ENCODE results near the gene PHC2. TPM values are rescaled to one million over a fixed set of nuclear protein-coding genes. Genes with fewer than 3 reads are reported as not detected.
A peak's percentile ranks its signal among the peaks of the same experiment; 100 is the strongest.

The PHC2 gene
- total RNA-seq, 2 donors from 2014 or later = 15.4 to 34.5 TPM

DNA sequence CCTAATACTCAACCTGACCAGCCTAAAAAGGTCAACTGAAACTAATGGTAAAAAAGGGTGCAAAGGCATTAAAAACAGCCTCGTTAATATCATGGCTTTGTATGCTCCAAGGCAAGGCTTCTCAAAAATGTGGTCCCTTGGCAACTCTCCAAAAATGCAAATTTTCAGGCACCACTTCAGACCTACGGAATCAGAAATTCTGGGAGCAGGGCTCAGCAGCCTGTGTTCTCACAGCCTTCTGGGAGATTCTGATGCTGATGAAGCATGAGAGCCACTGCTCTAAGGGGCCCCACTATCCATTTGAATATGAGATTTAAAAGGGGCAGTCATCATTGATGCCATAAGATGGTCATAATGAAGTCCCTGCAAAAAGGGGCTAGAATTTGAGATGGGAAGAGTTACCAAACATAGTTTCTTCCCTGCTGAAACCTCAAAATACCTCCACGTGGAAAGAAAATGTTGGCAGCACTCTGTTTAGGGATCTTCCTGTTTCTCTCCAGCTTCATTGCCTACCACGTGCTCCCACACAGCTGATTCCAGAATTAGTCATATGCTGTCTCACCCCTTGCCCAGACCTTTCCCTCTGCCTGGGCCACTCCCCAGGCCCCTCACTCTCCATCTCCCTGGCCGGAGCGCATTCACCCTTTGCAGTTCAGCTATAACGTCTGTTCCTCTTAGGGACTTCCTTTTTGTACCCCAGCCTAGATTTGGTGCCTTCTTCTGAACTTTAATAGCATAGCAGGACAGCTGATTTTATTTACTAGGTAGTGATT is 46.7 kb downstream of the PHC2 start:
- ATAC-seq (no peak), DNase-seq (ENCODE audit: low spot score in 2 of 2) (no peak)
- no peaks in the 10 kb centered on the region for H3K9me3 Mint-ChIP-seq
- no peaks in the 10 kb centered on the region for H3K36me3 Mint-ChIP-seq
- no peak overlapping the region for H3K27ac Mint-ChIP-seq

DNA sequence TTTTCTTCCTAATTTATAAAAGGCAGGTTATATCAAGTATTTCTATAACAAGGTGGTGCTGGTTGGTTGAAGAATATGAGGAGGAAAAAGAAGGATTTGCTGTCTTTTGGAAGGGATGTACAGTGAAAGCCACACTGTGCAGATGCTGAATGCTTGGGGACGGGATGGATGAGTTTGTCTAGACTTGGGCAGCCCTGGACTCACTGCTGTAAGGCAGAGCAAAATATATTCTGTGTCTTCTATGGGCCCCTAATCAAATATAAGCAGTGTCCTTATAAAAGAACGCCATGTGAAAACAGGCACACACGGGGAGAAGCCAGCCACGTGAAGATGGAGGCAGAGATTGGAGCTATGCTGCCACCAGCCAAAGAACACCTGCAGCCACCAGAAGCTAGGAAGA is 47.4 kb downstream of the PHC2 start:
- Mint-ChIP-seq H3K36me3 (no peaks in the 10 kb centered on the region), H3K27ac (no peak overlapping the region), H3K9me3 (no peaks in the 10 kb centered on the region)
- ATAC-seq = no peak
- no peak for DNase-seq (ENCODE audit: low spot score in 2 of 2)

DNA sequence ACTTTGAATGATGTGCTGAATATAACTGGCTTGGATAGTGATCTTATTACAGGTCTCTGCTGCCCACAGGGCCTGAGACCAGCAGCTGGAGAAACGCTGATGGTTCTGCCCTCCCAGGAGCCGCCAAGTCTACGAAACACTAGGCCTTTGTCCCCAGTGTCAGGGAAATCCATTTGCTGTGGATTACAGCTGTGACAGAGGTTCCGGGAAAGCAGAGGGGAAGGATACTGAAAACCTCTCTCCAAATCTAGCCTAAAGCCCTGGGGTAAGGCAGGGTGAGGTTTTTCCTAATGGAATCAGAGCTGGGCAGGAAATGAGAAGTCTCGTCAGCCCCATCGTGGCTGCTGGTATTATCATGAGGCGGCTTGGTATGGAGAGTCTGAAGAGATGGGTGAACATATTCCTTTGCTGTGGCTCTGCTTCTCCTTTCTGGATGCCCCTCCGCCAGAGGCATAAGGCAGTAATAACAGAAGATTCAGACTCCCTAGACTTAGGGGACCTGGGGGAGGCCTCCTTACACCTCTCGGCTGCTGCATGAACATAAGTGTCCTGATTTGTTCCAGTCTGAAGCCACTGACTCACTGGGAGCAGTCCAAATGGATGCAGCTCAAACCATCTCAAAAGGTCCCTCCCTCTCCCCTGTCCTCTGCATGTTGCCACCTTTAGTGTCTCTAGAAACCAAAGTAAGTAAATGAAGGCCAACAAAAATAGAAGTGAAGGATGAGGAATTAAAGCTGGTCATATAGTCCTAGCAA is 48.1 kb downstream of the PHC2 start:
- ATAC-seq = no peak
- no peaks in the 10 kb centered on the region for H3K9me3 Mint-ChIP-seq
- no peak overlapping the region for H3K27ac Mint-ChIP-seq
- H3K36me3 Mint-ChIP-seq = no peaks in the 10 kb centered on the region
- no peak for DNase-seq (ENCODE audit: low spot score in 2 of 2)

DNA sequence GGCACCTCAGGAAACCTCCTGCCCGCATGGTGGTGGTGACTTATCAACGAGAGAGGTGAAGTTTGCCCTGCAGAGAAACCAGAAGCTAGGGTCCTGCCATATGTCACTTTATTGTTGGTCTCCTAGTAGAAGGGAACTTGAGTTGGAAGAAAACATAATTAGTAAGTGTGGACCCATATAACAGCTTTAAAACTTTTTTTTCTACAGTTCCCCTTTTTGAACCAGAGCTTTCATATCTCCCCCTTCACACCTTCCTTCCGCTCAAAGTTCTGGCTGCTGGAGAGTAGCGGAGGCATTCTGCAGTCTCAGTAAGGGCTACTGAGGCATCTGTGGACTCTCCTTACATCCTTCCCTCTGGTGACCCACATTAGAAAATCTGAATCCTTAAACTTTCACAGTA is 48.9 kb downstream of the PHC2 start:
- DNase-seq (ENCODE audit: low spot score in 2 of 2) = no peak

DNA sequence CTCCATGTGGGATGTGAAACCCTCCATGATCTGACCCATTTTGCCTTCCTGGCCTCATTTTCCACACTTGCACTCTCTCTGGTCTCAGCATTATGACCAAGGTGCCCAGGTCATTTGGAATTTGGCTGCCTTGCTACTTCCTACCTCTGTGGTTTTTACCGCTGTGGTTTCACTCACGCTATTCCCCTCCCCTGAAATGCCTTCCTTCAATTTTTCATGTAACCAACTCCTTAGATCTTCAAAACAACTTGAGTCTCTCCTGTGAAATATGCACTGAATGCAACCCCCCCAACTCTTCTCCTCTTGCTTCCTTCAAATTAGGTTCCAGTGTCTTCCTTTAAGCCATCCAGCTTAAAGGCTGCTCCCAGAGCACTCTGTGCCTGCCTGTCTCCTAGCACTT is 50.1 kb downstream of the PHC2 start:
- DNase-seq (ENCODE audit: low spot score in 2 of 2) (no peak), ATAC-seq (no peak)
- no peaks in the 10 kb centered on the region for H3K36me3 Mint-ChIP-seq
- H3K9me3 Mint-ChIP-seq = no peaks in the 10 kb centered on the region
- H3K27ac Mint-ChIP-seq = peak overlapping the region in 1 of 2 donors; percentile 19

More for the DNA sequence above, 48.9 kb downstream of the PHC2 start:
- no peak overlapping the region for H3K27ac Mint-ChIP-seq
- no peaks in the 10 kb centered on the region for H3K36me3 Mint-ChIP-seq
- H3K9me3 Mint-ChIP-seq = no peaks in the 10 kb centered on the region
- no peak for ATAC-seq

DNA sequence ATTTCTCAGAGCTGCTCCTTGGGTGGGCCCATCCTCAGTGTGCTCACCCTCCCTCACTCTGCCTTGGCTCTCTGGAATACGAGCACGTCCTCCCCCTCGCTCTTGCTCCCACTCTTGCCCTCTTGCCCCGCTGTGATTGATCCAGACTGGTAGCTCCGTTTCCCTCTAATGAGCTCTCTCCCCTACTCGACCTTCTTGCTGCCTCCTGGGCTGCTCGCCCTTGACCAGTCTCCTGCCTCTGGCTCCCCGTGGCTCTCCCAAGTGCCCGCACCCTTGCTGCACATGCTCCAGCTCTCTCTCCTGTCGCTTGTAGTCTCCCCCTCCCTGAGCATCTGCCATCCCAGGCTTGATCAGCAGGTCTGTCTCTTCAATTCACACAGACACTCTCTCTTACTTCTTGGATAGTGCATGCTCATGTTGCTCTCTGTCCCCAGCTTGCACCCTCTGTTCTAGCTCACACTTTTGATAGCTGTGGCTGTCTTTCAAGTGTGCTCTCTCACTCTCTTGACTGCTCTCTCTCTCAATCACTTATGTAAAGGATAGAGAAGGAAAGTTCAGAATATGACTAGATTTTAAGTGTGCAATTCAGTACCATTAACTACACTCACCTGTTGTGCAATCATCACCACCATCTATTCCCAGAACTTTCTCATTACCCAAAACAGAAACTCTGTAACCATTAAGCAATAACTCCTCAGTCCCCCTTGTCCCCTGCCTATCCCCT is 51.1 kb downstream of the PHC2 start:
- H3K27ac Mint-ChIP-seq = peak overlapping the region in 1 of 2 donors; percentile 30
- peak in 1 of 2 donors; percentile 22 for ATAC-seq

DNA sequence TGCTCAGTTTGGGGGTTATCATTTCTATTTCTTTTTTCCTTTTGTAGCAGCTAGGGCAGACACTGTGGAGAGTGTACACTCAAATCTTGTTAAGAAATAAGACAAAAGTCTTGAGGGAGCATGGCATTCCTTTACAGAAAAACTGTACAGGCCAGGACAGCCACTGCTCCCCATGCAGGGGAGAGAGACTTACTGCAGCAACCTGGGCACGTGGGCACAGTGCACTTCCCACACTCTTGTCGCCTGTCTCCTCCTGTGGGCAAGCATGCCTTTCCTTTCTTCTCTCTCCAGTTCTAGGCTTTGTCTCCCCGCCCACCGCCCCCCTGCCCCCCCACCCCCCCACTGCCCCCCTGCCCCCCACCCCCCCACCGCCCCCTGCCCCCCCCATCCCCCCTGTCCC is 51.9 kb downstream of the PHC2 start:
- DNase-seq (ENCODE audit: low spot score in 2 of 2) = no peak
- Mint-ChIP-seq H3K36me3 (no peaks in the 10 kb centered on the region), H3K9me3 (no peaks in the 10 kb centered on the region), H3K27ac (no peak overlapping the region)
- no peak for ATAC-seq

More for the DNA sequence above, 51.1 kb downstream of the PHC2 start:
- Mint-ChIP-seq H3K9me3 (no peaks in the 10 kb centered on the region), H3K36me3 (no peaks in the 10 kb centered on the region)
- DNase-seq (ENCODE audit: low spot score in 2 of 2) = no peak

DNA sequence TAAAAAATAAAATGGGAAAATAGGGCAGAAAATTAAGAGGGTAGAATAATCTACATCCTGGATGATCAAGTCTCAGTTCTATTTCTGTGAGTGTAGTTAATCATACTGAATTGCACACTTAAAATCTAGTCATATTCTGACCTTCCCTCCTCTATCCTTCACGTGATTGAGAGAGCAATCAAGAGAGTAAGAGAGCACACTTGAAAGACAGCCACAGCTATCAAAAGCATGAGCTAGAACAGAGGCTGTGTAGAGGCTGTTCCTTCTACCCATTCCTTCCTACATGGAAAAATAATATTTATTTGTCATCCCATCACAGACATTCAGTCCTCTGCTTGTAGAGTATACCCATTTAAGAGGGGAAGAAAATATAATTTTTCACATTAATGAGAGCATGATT is 52.4 kb downstream of the PHC2 start:
- ATAC-seq = no peak
- Mint-ChIP-seq H3K9me3 (no peaks in the 10 kb centered on the region), H3K36me3 (no peaks in the 10 kb centered on the region), H3K27ac (no peak overlapping the region)
- no peak for DNase-seq (ENCODE audit: low spot score in 2 of 2)

DNA sequence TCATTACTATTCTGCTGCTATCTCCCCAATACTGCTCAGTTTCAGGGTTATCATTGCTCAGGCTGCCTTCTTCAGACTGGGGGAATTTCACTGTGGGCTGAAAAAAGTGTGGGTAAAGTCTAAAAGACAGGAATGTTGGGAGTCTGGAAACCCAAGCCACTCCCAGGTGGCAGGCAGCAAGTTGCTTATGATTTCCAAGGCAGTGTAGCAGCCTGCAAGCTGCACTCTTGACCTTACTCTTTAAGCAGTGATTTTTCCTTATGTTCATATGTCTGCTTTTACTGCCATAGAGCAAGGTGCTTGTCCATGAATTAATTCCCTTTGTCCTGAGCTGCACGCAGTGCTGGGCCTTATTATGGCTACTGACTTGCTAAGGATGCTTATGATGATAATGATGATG is 53.1 kb downstream of the PHC2 start:
- Mint-ChIP-seq H3K36me3 (no peaks in the 10 kb centered on the region), H3K9me3 (no peaks in the 10 kb centered on the region), H3K27ac (no peak overlapping the region)
- DNase-seq (ENCODE audit: low spot score in 2 of 2) (no peak), ATAC-seq (no peak)

DNA sequence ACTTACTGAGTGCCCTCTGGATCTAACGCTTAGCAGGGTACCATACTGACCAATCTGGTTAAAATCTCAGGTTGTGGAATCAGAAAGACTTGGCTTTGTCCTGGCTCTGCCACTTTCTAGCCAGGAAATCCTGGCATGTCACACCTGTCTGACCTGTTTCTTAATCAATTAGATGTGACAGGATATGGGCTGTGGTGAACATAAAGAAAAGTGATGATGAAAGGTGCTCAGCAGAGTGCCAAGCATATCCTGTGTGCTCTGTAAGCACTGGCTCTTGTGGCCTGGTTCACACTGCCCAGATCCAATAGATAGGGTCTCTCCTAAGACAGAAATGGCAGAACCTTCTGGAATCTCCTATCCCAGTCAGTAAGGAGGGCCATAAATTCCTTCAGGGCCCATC is 53.9 kb downstream of the PHC2 start:
- Mint-ChIP-seq H3K27ac (no peak overlapping the region), H3K36me3 (no peaks in the 10 kb centered on the region), H3K9me3 (no peaks in the 10 kb centered on the region)
- ATAC-seq = no peak
- no peak for DNase-seq (ENCODE audit: low spot score in 2 of 2)

DNA sequence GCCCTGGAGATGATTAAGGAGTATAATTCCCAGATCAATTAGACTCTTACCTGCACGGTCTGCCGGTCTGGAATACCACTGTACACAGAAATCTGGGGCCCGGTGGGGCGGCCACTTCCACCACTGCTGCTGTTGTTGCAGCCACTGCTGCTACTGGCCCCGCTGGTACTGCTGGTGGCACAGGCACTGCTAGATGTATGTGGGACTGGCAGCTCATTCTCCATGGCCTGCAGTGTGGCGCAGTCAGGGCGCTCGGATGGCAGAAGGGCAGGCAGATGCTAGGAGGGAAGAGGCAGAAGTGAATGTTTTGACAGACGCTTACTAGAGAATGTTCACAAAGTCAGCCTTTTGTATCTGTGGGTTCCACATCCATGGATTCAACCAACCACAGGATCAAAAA is 55.6 kb downstream of the PHC2 start:
- Mint-ChIP-seq H3K36me3 (no peaks in the 10 kb centered on the region), H3K27ac (no peak overlapping the region), H3K9me3 (no peaks in the 10 kb centered on the region)
- ATAC-seq = no peak
- no peak for DNase-seq (ENCODE audit: low spot score in 2 of 2)

DNA sequence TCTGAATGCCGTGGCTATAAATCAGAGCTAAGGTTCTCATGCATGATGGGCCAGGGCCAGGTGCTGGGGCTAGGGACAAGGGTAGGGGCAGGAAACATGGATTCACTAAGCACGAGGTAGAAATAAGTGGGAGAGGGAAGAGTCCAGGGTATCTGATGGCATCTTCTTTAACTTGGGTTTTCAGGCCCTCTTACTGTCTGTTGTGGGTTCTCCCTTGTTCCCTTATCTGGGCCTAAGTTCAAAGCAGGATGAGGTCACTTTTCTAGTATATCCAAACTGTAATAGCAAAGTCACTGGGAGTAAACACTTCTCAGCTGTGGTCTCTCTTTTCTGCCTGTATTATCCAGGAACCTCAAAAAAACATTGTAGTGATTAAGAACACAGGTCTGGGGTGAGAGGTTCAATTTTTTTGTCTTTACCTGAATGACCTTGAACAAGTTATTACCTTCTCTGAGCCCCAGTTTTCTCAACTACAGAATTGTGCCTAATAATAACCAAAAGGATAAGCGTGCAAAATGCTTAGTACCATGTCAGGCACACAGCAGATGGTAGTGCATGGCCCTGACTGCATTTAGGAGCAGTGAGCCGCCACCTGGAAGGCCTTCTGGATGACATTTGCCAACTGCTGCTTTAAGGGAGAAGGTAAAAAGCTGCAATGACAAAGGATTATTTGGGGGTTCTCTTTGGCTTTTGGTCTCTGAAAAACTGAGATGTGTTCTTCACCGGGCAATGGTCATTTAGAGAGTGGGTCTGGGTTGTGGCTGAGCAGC is 56.4 kb downstream of the PHC2 start:
- Mint-ChIP-seq H3K9me3 (no peaks in the 10 kb centered on the region), H3K36me3 (no peaks in the 10 kb centered on the region), H3K27ac (no peak overlapping the region)
- ATAC-seq (no peak), DNase-seq (ENCODE audit: low spot score in 2 of 2) (no peak)

DNA sequence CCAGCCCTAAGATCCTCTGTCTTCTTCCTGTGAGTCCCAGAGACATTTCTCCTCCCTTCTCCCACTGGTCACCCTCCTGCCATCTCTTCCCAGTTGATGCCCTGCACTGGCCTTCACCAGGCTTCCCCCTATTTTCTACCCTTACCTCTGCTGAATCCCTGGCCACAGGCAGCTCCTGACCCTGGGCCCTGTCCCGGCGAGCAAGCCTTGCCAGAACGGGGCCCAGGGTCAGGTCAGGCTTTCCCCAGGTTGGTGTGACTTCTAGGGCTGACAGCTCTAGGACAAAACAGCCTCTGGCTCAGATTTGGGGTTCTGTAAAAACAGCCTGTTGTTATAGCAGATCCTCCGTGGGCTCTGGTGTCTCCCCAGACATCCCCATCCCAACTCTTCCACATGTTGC is 57.3 kb downstream of the PHC2 start:
- H3K9me3 Mint-ChIP-seq = no peaks in the 10 kb centered on the region
- no peak for ATAC-seq
- H3K36me3 Mint-ChIP-seq = no peaks in the 10 kb centered on the region
- no peak for DNase-seq (ENCODE audit: low spot score in 2 of 2)
- H3K27ac Mint-ChIP-seq = no peak overlapping the region

DNA sequence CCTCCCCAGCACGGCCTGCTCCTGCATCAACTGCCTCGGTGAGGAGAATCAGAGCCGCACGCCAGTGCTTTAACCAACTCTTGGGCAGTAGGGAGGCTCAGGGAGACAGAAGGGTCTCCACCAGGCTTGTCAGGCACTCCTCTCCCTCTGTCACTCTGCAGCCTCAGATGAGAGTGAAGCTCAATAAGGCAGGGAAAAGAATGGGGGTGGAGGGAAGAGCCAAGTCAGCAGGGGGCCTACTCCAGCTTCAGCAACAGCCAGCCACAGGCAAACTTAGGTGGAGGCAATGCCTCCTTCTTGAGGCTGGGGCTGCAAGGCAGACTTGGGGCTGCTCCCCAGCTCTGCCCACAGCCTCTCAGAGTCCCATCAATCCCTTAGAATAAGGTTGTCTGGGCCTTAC is 58.2 kb downstream of the PHC2 start:
- Mint-ChIP-seq H3K27ac (no peak overlapping the region), H3K36me3 (no peaks in the 10 kb centered on the region), H3K9me3 (no peaks in the 10 kb centered on the region)
- no peak for DNase-seq (ENCODE audit: low spot score in 2 of 2)
- no peak for ATAC-seq

DNA sequence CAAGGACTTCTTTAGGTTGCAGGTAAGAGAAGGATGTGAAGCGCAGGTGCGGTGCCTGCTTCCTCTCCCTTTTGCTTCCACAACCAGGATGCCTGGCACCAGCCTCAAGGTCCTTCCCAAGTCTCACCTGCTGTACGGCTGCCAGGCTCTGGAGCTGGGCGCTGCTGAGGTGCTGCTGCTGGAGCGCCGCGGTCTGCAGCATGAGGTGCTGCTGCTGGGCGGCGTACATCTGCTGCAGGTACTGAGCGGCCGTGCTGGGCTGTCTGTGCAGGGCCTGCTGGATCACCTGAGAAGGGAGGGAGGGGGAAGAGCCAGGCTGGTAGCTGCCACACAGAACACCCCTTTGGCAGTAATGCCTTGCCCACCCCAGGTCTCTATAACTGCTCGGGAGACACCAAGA is 58.7 kb downstream of the PHC2 start:
- no peak for DNase-seq (ENCODE audit: low spot score in 2 of 2)

DNA sequence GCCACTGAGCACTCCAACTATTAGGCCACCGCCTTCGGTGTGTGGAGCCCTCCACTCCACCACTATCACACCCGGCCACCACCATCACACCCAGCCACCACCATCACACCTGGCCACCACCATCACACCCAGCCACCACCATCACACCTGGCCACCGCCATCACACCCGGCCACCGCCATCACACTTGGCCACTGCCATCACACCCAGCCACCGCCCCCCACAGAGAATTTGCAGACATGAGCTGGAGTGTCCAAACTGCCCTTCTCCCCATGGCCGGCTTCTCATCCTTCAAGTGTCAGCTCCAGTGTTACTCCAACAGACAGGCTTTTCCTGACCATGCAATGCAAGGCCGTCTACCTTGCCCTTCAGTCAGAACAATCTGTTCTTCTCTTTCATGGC is 59.6 kb downstream of the PHC2 start:
- Mint-ChIP-seq H3K27ac (no peak overlapping the region), H3K9me3 (no peaks in the 10 kb centered on the region), H3K36me3 (no peaks in the 10 kb centered on the region)
- ATAC-seq (no peak), DNase-seq (ENCODE audit: low spot score in 2 of 2) (no peak)

More for the DNA sequence above, 58.7 kb downstream of the PHC2 start:
- no peak for ATAC-seq
- Mint-ChIP-seq H3K36me3 (no peaks in the 10 kb centered on the region), H3K9me3 (no peaks in the 10 kb centered on the region), H3K27ac (no peak overlapping the region)

DNA sequence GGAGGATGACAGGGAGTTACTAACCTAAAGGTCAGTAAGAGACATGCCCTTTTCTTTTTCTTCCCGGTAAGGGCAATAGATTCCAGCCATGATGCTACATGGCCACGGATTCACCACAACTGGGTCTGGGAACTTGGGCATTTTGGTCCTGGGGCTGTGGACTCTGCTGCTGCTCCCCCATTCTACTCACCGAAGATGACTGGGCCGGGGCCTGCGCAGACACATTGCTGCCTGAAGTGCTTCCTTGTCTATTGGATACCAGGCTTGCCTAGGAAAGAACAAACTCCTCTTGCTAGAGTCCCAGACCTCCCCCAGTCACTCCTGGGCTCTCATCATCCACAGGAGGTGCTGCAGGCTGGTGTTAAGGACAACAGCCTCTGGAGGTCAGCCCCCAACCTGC is 60.1 kb downstream of the PHC2 start:
- ATAC-seq = no peak

More for the DNA sequence above, 60.1 kb downstream of the PHC2 start:
- no peak for DNase-seq (ENCODE audit: low spot score in 2 of 2)
- H3K36me3 Mint-ChIP-seq = no peaks in the 10 kb centered on the region
- H3K27ac Mint-ChIP-seq = no peak overlapping the region
- no peaks in the 10 kb centered on the region for H3K9me3 Mint-ChIP-seq
